ENCODE results near the gene NEMP2. TPM values are rescaled to one million over a fixed set of nuclear protein-coding genes. Genes with fewer than 3 reads are reported as not detected.

Gene NEMP2
- total RNA-seq, 1 donor from 2014 or later: 9.8 TPM

- Mint-ChIP-seq H3K27ac (ENCODE audit: unreplicated experiment) (no peak overlapping the region), H3K9me3 (no peaks in the 10 kb centered on the region), H3K36me3 (ENCODE audit: low read depth) (no peaks in the 10 kb centered on the region), H3K27me3 (ENCODE audit: low read depth) (no peaks in the 10 kb centered on the region), H3K4me3 (no peak overlapping the region), H3K4me1 (peaks cover 28% of the 10 kb centered on the region)
- DNase-seq (ENCODE audit: low read depth, low spot score): no peak
- TF ChIP-seq CTCF (conservative IDR thresholded peaks at IDR 0.05): no peak
These were observed 7.3 kb downstream of the NEMP2 start for GRCh38 chr2:190527214-190527613.

- TF ChIP-seq CTCF (conservative IDR thresholded peaks at IDR 0.05): no peak
- Mint-ChIP-seq H3K4me3 (no peak overlapping the region), H3K4me1 (peaks cover 28% of the 10 kb centered on the region), H3K36me3 (ENCODE audit: low read depth) (no peaks in the 10 kb centered on the region), H3K9me3 (no peaks in the 10 kb centered on the region), H3K27me3 (ENCODE audit: low read depth) (no peaks in the 10 kb centered on the region), H3K27ac (ENCODE audit: unreplicated experiment) (no peak overlapping the region)
- no peak for DNase-seq (ENCODE audit: low read depth, low spot score)
These were observed 8.3 kb downstream of the NEMP2 start for GRCh38 chr2:190526105-190526750.

GRCh38 chr2:190524928-190525327 lies 9.6 kb downstream of the NEMP2 start:
- Mint-ChIP-seq H3K27me3 (ENCODE audit: low read depth) (no peaks in the 10 kb centered on the region), H3K4me1 (peaks cover 19% of the 10 kb centered on the region), H3K4me3 (no peak overlapping the region), H3K9me3 (no peaks in the 10 kb centered on the region), H3K36me3 (ENCODE audit: low read depth) (no peaks in the 10 kb centered on the region), H3K27ac (ENCODE audit: unreplicated experiment) (no peak overlapping the region)
- no peak for DNase-seq (ENCODE audit: low read depth, low spot score)
- TF ChIP-seq CTCF (conservative IDR thresholded peaks at IDR 0.05): no peak

GRCh38 chr2:190519975-190520767 lies 14.4 kb downstream of the NEMP2 start:
- no peak overlapping the region for H3K27ac Mint-ChIP-seq (ENCODE audit: unreplicated experiment)
- H3K4me3 Mint-ChIP-seq: no peak overlapping the region

GRCh38 chr2:190517468-190517867 lies 17.1 kb downstream of the NEMP2 start:
- H3K4me3 Mint-ChIP-seq: no peak overlapping the region
- H3K4me1 Mint-ChIP-seq: peaks cover 5% of the 10 kb centered on the region
- no peaks in the 10 kb centered on the region for H3K27me3 Mint-ChIP-seq (ENCODE audit: low read depth)
- DNase-seq (ENCODE audit: low read depth, low spot score): no peak
- no peak overlapping the region for H3K27ac Mint-ChIP-seq (ENCODE audit: unreplicated experiment)
- no peak for TF ChIP-seq CTCF (conservative IDR thresholded peaks at IDR 0.05)
- no peaks in the 10 kb centered on the region for H3K9me3 Mint-ChIP-seq
- H3K36me3 Mint-ChIP-seq (ENCODE audit: low read depth): no peaks in the 10 kb centered on the region

More at GRCh38 chr2:190519975-190520767, 14.4 kb downstream of the NEMP2 start:
- no peak for TF ChIP-seq CTCF (conservative IDR thresholded peaks at IDR 0.05)
- H3K36me3 Mint-ChIP-seq (ENCODE audit: low read depth): no peaks in the 10 kb centered on the region
- no peaks in the 10 kb centered on the region for H3K4me1 Mint-ChIP-seq
- no peak for DNase-seq (ENCODE audit: low read depth, low spot score)
- no peaks in the 10 kb centered on the region for H3K27me3 Mint-ChIP-seq (ENCODE audit: low read depth)
- no peaks in the 10 kb centered on the region for H3K9me3 Mint-ChIP-seq
